ENCODE results near the gene ITGB7. TPM values are rescaled to one million over a fixed set of nuclear protein-coding genes. Genes with fewer than 3 reads are reported as not detected.

The ITGB7 gene
- total RNA-seq, 2 donors from 2014 or later, result 2.3 to 4.9 TPM

DNA sequence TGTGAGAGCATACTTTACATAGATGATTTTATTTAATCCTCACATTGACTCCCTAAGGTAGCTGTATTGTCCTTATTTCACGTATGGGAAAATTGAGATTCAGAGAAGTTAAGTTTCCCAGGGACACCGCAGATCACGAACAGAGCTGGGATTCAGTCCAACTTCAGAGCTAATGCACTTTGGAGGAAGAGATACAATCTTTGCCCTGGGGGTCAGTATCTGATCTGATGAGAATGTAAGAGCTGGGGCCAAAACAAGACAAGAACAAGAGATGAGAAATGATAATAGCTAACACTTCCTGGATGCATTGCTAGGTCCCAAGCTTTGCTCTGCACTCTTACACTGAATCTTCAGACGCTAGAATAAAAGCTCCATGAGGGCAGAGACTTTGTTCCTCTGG is 20.3 kb downstream of the ITGB7 start:
- DNase-seq (no peak), ATAC-seq (no peak)
- Histone ChIP-seq H3K4me3 (no peak overlapping the region), H3K27me3 (no peaks in the 10 kb centered on the region), H3K9me3 (no peaks in the 10 kb centered on the region), H3K36me3 (replicated peaks in 1 of 2; ENCODE audit: insufficient read depth in 1 of 2, low read depth in 2 of 2) (peaks cover 0 to 42% of the 10 kb centered on the region in 2 donors), H3K4me1 (peaks cover 28% of the 10 kb centered on the region), H3K27ac (no peak overlapping the region)
- intact Hi-C loops (cut with DNase I), result no loop called here
- TF ChIP-seq, protein P1, sequence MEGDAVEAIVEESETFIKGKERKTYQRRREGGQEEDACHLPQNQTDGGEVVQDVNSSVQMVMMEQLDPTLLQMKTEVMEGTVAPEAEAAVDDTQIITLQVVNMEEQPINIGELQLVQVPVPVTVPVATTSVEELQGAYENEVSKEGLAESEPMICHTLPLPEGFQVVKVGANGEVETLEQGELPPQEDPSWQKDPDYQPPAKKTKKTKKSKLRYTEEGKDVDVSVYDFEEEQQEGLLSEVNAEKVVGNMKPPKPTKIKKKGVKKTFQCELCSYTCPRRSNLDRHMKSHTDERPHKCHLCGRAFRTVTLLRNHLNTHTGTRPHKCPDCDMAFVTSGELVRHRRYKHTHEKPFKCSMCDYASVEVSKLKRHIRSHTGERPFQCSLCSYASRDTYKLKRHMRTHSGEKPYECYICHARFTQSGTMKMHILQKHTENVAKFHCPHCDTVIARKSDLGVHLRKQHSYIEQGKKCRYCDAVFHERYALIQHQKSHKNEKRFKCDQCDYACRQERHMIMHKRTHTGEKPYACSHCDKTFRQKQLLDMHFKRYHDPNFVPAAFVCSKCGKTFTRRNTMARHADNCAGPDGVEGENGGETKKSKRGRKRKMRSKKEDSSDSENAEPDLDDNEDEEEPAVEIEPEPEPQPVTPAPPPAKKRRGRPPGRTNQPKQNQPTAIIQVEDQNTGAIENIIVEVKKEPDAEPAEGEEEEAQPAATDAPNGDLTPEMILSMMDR (IDR thresholded peaks at IDR 0.05), result no peak
- no peak for TF ChIP-seq POLR2A (IDR thresholded peaks at IDR 0.05)
- 86 to 88% methylated on average over 4 of the region's 4 CpGs for WGBS, 2 donors

- Histone ChIP-seq H3K4me3 (no peak overlapping the region), H3K9me3 (no peaks in the 10 kb centered on the region), H3K27me3 (no peaks in the 10 kb centered on the region), H3K36me3 (replicated peaks in 1 of 2; ENCODE audit: insufficient read depth in 1 of 2, low read depth in 2 of 2) (peaks cover 0 to 39% of the 10 kb centered on the region in 2 donors), H3K27ac (no peak overlapping the region), H3K4me1 (peaks cover 35% of the 10 kb centered on the region)
- intact Hi-C loops (cut with DNase I), result no loop called here
- TF ChIP-seq, protein P1 (IDR thresholded peaks at IDR 0.05), result no peak
- TF ChIP-seq POLR2A (IDR thresholded peaks at IDR 0.05), result no peak
- 98 to 100% methylated on average over 2 to 3 of the region's 3 CpGs for WGBS, 2 donors
- DNase-seq, result no peak
- no peak for ATAC-seq
Observed at GRCh38 chr12:53185582-53186153, 21.4 kb downstream of the ITGB7 start.

GRCh38 chr12:53184828-53185227 is 22.2 kb downstream of the ITGB7 start:
- Histone ChIP-seq H3K36me3 (replicated peaks in 1 of 2; ENCODE audit: insufficient read depth in 1 of 2, low read depth in 2 of 2) (peaks cover 0 to 39% of the 10 kb centered on the region in 2 donors), H3K9me3 (no peaks in the 10 kb centered on the region), H3K4me1 (peaks cover 36% of the 10 kb centered on the region), H3K27ac (no peak overlapping the region), H3K4me3 (no peak overlapping the region), H3K27me3 (no peaks in the 10 kb centered on the region)
- no peak for ATAC-seq
- DNase-seq, result no peak
- intact Hi-C loops (cut with DNase I), result no loop called here
- WGBS, 2 donors, result 84% methylated on average over 6 of the region's 6 CpGs; no CpG with 5 or more reads in 1 of the 2 donors
- TF ChIP-seq, protein P1 (IDR thresholded peaks at IDR 0.05), result no peak
- no peak for TF ChIP-seq POLR2A (IDR thresholded peaks at IDR 0.05)

- ATAC-seq (no peak), DNase-seq (peak in 1 of 4 donors; percentile 38)
- intact Hi-C loops (cut with DNase I), result no loop called here
- Histone ChIP-seq H3K4me3 (no peak overlapping the region), H3K27ac (no peak overlapping the region), H3K4me1 (peaks cover 41% of the 10 kb centered on the region), H3K27me3 (no peaks in the 10 kb centered on the region), H3K9me3 (no peaks in the 10 kb centered on the region), H3K36me3 (replicated peaks in 1 of 2; ENCODE audit: insufficient read depth in 1 of 2, low read depth in 2 of 2) (peaks cover 0 to 35% of the 10 kb centered on the region in 2 donors)
- 27 to 46% methylated on average over 2 of the region's 2 CpGs for WGBS, 2 donors
- no peak for TF ChIP-seq POLR2A (IDR thresholded peaks at IDR 0.05)
- TF ChIP-seq, protein P1 (IDR thresholded peaks at IDR 0.05), result no peak
Observed at GRCh38 chr12:53182903-53183302, 24.1 kb downstream of the ITGB7 start.

DNA sequence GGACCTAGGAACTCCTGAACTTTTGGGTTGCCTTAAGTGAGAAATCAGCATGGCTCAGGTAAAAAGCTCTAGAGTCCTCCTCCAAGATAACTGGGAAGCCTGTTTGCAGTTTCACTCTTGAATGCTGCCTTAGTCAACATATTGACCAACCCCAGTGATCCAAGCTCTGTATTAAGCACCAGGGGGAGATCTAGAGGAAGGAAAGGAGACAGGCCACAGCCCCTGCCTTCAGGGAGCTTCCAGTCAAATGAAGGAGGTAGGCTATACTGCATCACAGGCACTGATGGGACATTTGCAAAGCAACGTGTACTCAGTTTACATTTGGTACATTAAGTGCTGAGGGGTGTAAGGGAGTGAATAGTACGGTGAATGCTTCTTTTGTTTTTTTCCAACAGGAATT is 25.1 kb downstream of the ITGB7 start:
- no peaks in the 10 kb centered on the region for H3K9me3 ChIP-seq
- H3K36me3 ChIP-seq (replicated peaks in 1 of 2; ENCODE audit: insufficient read depth in 1 of 2, low read depth in 2 of 2), result peaks cover 0 to 28% of the 10 kb centered on the region in 2 donors
- no peak overlapping the region for H3K4me3 ChIP-seq
- no peak overlapping the region for H3K27ac ChIP-seq
- TF ChIP-seq, protein P1 (IDR thresholded peaks at IDR 0.05), result no peak
- no peak for TF ChIP-seq POLR2A (IDR thresholded peaks at IDR 0.05)
- H3K4me1 ChIP-seq, result peaks cover 41% of the 10 kb centered on the region
- DNase-seq (no peak), ATAC-seq (no peak)
- 51 to 63% methylated on average over 2 of the region's 2 CpGs for WGBS, 2 donors
- H3K27me3 ChIP-seq, result no peaks in the 10 kb centered on the region
- intact Hi-C loops (cut with DNase I), result no loop called here

Data from body of pancreas (tissue), 4 donors.